B cell (primary cell): ENCODE results near the gene UNCX. TPM values are rescaled to one million over a fixed set of nuclear protein-coding genes. Genes with fewer than 3 reads are reported as not detected.
"Not testable (repeated sequence)": the region's sequence is repeated elsewhere in the genome, so short reads cannot be mapped to it uniquely, and the experiment has no call there.

Experiments
- ATAC-seq: fragments of 200-7000 bp; cut with Tn5 transposase; one replicate; pipeline ENCODE4 v1.10.0; 2021; ENCODE audit warnings: low read depth, mild to moderate bottlenecking, moderate number of reproducible peaks, moderate library complexity
- CTCF ChIA-PET: fragments of 350-600 bp; sonication (Branson Sonifier 250); formaldehyde crosslinking; loops from one replicate; lab custom pipeline; 2021; ENCODE audit warnings: antibody characterized with exemption, inconsistent platforms; lab: Charles Lee
- POLR2A ChIA-PET: fragments of 350-600 bp; sonication (Branson Sonifier 250); formaldehyde crosslinking; loops from one replicate; lab custom pipeline; 2021; ENCODE audit warnings: antibody characterized with exemption; lab: Charles Lee
- DNase-seq: peaks from one replicate; pipeline ENCODE4 v3.0.0; 2013
- H2AFZ ChIP-seq: 2 replicates; pipeline ENCODE4 v1.6.1; 2012; ENCODE audit warnings: mild to moderate bottlenecking, low read depth, low read length; ENCODE audit not compliant: insufficient read depth, poor library complexity, severe bottlenecking
- H3K27ac ChIP-seq, 2 donors: 1 replicate in 1 of 2; 2 replicates in 1 of 2; pipeline ENCODE4 v1.5.1; 2012 to 2013; ENCODE audit warnings: low read length in 2 of 2, mild to moderate bottlenecking in 2 of 2, moderate library complexity in 1 of 2
- H3K27me3 ChIP-seq, 4 experiments: fragments of 200-600 bp in 1 of 4; sonication (generic) in 1 of 4; replicated peaks in 1 of 4; 1 replicate in 2 of 4; 2 replicates in 2 of 4; pipeline versions ENCODE4 v1.6.1 to v1.7.0; 2013 to 2016; ENCODE audit warnings: low read length in 3 of 4, mild to moderate bottlenecking in 2 of 4, mixed read lengths in 1 of 4, moderate library complexity in 1 of 4; ENCODE audit not compliant: insufficient read depth in 4 of 4, control insufficient read depth in 3 of 4; ENCODE audit errors: control extremely low read depth in 1 of 4
- H3K36me3 ChIP-seq, 2 experiments: replicated peaks in 1 of 2; 1 replicate in 1 of 2; 2 replicates in 1 of 2; pipeline versions ENCODE4 v1.6.1 to v1.7.1; 2013; ENCODE audit warnings: low read length in 1 of 2; ENCODE audit not compliant: insufficient read depth in 2 of 2, control insufficient read depth in 1 of 2; ENCODE audit errors: control extremely low read depth in 1 of 2, extremely low read depth in 1 of 2
- H3K4me1 ChIP-seq, 2 donors: fragments of 200-600 bp in 1 of 2; sonication (generic) in 1 of 2; 1 replicate in 1 of 2; 2 replicates in 1 of 2; pipeline versions ENCODE4 v1.5.1 to v1.6.1; 2013 to 2017; ENCODE audit warnings: low read length in 2 of 2; ENCODE audit not compliant: control insufficient read depth in 2 of 2, insufficient read depth in 2 of 2
- H3K4me2 ChIP-seq: replicated peaks from 2 replicates; pipeline ENCODE3; 2012; ENCODE audit warnings: mild to moderate bottlenecking, low read depth, low read length; ENCODE audit not compliant: poor library complexity, severe bottlenecking
- H3K4me3 ChIP-seq, 5 experiments: fragments of 200-600 bp in 1 of 5; sonication (generic) in 1 of 5; 1 replicate in 3 of 5; 2 replicates in 2 of 5; pipeline versions ENCODE4 v1.5.1 to v1.7.0; 2011 to 2016; ENCODE audit warnings: low read length in 4 of 5, mild to moderate bottlenecking in 4 of 5, low read depth in 2 of 5, control low read depth in 1 of 5, moderate library complexity in 1 of 5; ENCODE audit not compliant: insufficient read depth in 1 of 5; ENCODE audit errors: control extremely low read depth in 1 of 5, extremely low read depth in 1 of 5
- H3K79me2 ChIP-seq: fragments of 200-600 bp; sonication (generic); one replicate; pipeline ENCODE4 v1.6.0; 2016; ENCODE audit warnings: low read length; ENCODE audit not compliant: control insufficient read depth, insufficient read depth
- H3K9ac ChIP-seq: fragments of 200-600 bp; sonication (generic); 2 replicates; pipeline ENCODE4 v1.6.1; 2017; ENCODE audit warnings: mild to moderate bottlenecking, low read length, moderate library complexity
- H3K9me3 ChIP-seq, 3 donors: one replicate each; pipeline versions ENCODE4 v1.6.1 to v1.7.1; 2013; ENCODE audit warnings: low read length in 2 of 3; ENCODE audit not compliant: control insufficient read depth in 2 of 3, insufficient read depth in 1 of 3; ENCODE audit errors: control extremely low read depth in 1 of 3
- H4K20me1 ChIP-seq: 2 replicates; pipeline ENCODE4 v1.6.0; 2012; ENCODE audit warnings: mild to moderate bottlenecking, low read length; ENCODE audit not compliant: insufficient read depth, control insufficient read depth, poor library complexity, severe bottlenecking
- H3K27ac Mint-ChIP-seq: one replicate; pipeline ENCODE4 v1.8.0; 2021; ENCODE audit warnings: mixed read lengths
- H3K27me3 Mint-ChIP-seq: one replicate; pipeline ENCODE4 v1.8.0; 2021; ENCODE audit warnings: mixed read lengths
- H3K4me1 Mint-ChIP-seq: one replicate; pipeline ENCODE4 v1.8.0; 2021; ENCODE audit warnings: mixed read lengths
- H3K4me3 Mint-ChIP-seq: one replicate; pipeline ENCODE4 v1.8.0; 2021; ENCODE audit warnings: mixed read lengths
- H3K9me3 Mint-ChIP-seq: one replicate; pipeline ENCODE4 v1.8.0; 2022; ENCODE audit warnings: mixed read lengths; ENCODE audit not compliant: insufficient read depth
- CTCF ChIP-seq: fragments of 200-600 bp; IDR thresholded peaks from one replicate; pipeline ENCODE4 v1.8.0; 2022; ENCODE audit warnings: antibody characterized with exemption, mild to moderate bottlenecking
- EZH2 ChIP-seq: IDR thresholded peaks from 2 replicates; pipeline ENCODE4 v1.6.1; 2012; ENCODE audit warnings: borderline replicate concordance, low read depth, mild to moderate bottlenecking, moderate library complexity, low read length; ENCODE audit not compliant: insufficient read depth, poor library complexity, severe bottlenecking
- WGBS: methylation state at CpG from one replicate; pipeline ENCODE4 v1.1.5; 2013; ENCODE audit warnings: missing lambda C conversion rate; ENCODE audit not compliant: insufficient coverage; 5-methylcytosine and 5-hydroxymethylcytosine counted together
- intact Hi-C: fragments of 100-400 bp; cut with micrococcal nuclease; formaldehyde crosslinking; loops from one replicate; pipeline ENCODE4 v1.10.0; 2022
- polyA plus RNA-seq: library from polyadenylated mRNA; depleted of rRNA; stranded (reverse); fragments of >200 nt; gene quantifications from 2 replicates; pipeline ENCODE4 v1.2.3, GENCODE V29; 2012
- total RNA-seq, 2 donors: library from RNA; stranded (reverse); fragments of 120-200 nt in 1 of 2; gene quantifications; 1 replicate in 1 of 2; 2 replicates in 1 of 2; pipeline versions ENCODE4 v1.2.3 to v1.2.4, GENCODE V29; 2013 to 2022

Gene UNCX
- total and polyA plus RNA-seq, 2 donors (not counting 1 experiment from before 2014, with no cell fraction given), result not detected

GRCh38 chr7:1204460-1205140 lies 28.1 kb upstream of the UNCX start:
- ATAC-seq (no peak), DNase-seq (no peak)
- H3K9me3 Mint-ChIP-seq, result no peaks in the 10 kb centered on the region
- WGBS, result 77% methylated on average over 9 of the region's 19 CpGs
- ChIA-PET POLR2A (no interaction called here), CTCF (interaction anchor here (0.6 kb wide), 1 partner anchor 899 kb away, joined by 3 read pairs; no protein-coding TSS in a partner anchor)
- Histone ChIP-seq H3K4me1 (no peaks in the 10 kb centered on the region), H3K4me2 (no peak overlapping the region), H3K27me3 (peaks cover 0 to 8% (median 0%) of the 10 kb centered on the region in 4 experiments), H3K9me3 (no peaks in the 10 kb centered on the region), H3K79me2 (no peaks in the 10 kb centered on the region), H3K4me3 (no peak overlapping the region), H3K9ac (no peak overlapping the region), H3K27ac (no peak overlapping the region), H4K20me1 (no peaks in the 10 kb centered on the region), H3K36me3 (no peaks in the 10 kb centered on the region), H2AFZ (no peak overlapping the region)
- TF ChIP-seq EZH2 (no peak), CTCF (no peak)
- H3K4me3 Mint-ChIP-seq, result no peak overlapping the region
- no peak overlapping the region for H3K27ac Mint-ChIP-seq
- H3K4me1 Mint-ChIP-seq, result no peaks in the 10 kb centered on the region
- peaks cover 14% of the 10 kb centered on the region for H3K27me3 Mint-ChIP-seq
- intact Hi-C loops, result no loop called here

GRCh38 chr7:1205742-1206141 lies 26.9 kb upstream of the UNCX start:
- H3K36me3 ChIP-seq, CTCF ChIA-PET, H3K27ac Mint-ChIP-seq, H3K4me1 Mint-ChIP-seq, H2AFZ ChIP-seq, H3K4me1 ChIP-seq, H3K9ac ChIP-seq, H3K27ac ChIP-seq, ATAC-seq, H3K4me2 ChIP-seq, H3K9me3 Mint-ChIP-seq, H3K4me3 ChIP-seq, POLR2A ChIA-PET, H3K9me3 ChIP-seq, H4K20me1 ChIP-seq, H3K79me2 ChIP-seq, DNase-seq, intact Hi-C loops, H3K4me3 Mint-ChIP-seq: not testable (repeated sequence)
- peaks cover 20% of the 10 kb centered on the region for H3K27me3 Mint-ChIP-seq
- H3K27me3 ChIP-seq, result peaks cover 0 to 15% (median 2%) of the 10 kb centered on the region in 4 experiments
- 95% methylated on average over 7 of the region's 7 CpGs for WGBS
